SK-N-SH (cell line): ENCODE measurements around the gene CDKL2. TPM values are rescaled to one million over a fixed set of nuclear protein-coding genes. Genes with fewer than 3 reads are reported as not detected.

Experiments
- CTCF ChIA-PET: fragments of 300-600, 350-600 bp; formaldehyde crosslinking; extraction: SDS; loops from one replicate; lab custom pipeline; 2021; lab: Yijun Ruan, JAX
- POLR2A ChIA-PET: fragments of 350-600 bp; sonication (Branson Sonifier 250); formaldehyde crosslinking; extraction: SDS; loops from one replicate; lab custom pipeline; 2020; ENCODE audit warnings: antibody characterized with exemption, inconsistent platforms; lab: Yijun Ruan, JAX
- DNase-seq: peaks from one replicate; pipeline ENCODE4 v3.0.0; 2012
- H2AFZ ChIP-seq: fragments of 200-600 bp; sonication (generic); 2 replicates; pipeline ENCODE4 v1.8.1; 2016; ENCODE audit warnings: antibody characterized with exemption, mild to moderate bottlenecking, low read depth
- H3F3A ChIP-seq: fragments of 200-600 bp; sonication (generic); replicated peaks from 2 replicates; pipeline ENCODE3; 2016; ENCODE audit warnings: antibody characterized with exemption, mild to moderate bottlenecking; ENCODE audit not compliant: insufficient read depth
- H3K27ac ChIP-seq, 2 experiments: fragments of 200-500 bp in 1 of 2; fragments of 200-600 bp in 1 of 2; sonication (Bioruptor generic) in 1 of 2; sonication (generic), shearing (Covaris generic) in 1 of 2; 2 replicates each; pipeline versions ENCODE4 v1.5.1 to v1.6.1; 2014 to 2016; ENCODE audit warnings: low read depth in 2 of 2, inconsistent platforms in 1 of 2, low read length in 1 of 2, mild to moderate bottlenecking in 1 of 2, mixed read lengths in 1 of 2
- H3K27me3 ChIP-seq: fragments of 200-600 bp; sonication (generic), shearing (Covaris generic); 2 replicates; pipeline ENCODE4 v1.6.1; 2016; ENCODE audit warnings: mixed run types; ENCODE audit not compliant: insufficient read depth
- H3K36me3 ChIP-seq, 2 experiments: fragments of 200-500 bp in 1 of 2; fragments of 200-600 bp in 1 of 2; sonication (Bioruptor generic) in 1 of 2; sonication (generic) in 1 of 2; replicated peaks in 1 of 2; 2 replicates each; pipeline versions ENCODE3 to v1.5.1; 2014 to 2016; ENCODE audit warnings: low read length in 1 of 2, mild to moderate bottlenecking in 1 of 2; ENCODE audit not compliant: insufficient read depth in 2 of 2, control insufficient read depth in 1 of 2
- H3K4me1 ChIP-seq, 2 experiments: fragments of 200-500 bp in 1 of 2; fragments of 200-600 bp in 1 of 2; sonication (Bioruptor generic) in 1 of 2; sonication (generic), shearing (Covaris generic) in 1 of 2; 2 replicates each; pipeline versions ENCODE4 v1.5.1 to v1.6.1; 2014 to 2016; ENCODE audit warnings: low read depth in 1 of 2, low read length in 1 of 2, mixed run types in 1 of 2; ENCODE audit not compliant: insufficient read depth in 2 of 2, control insufficient read depth in 1 of 2
- H3K4me2 ChIP-seq: fragments of 200-600 bp; sonication (generic), shearing (Covaris generic); 2 replicates; pipeline ENCODE4 v1.6.1; 2017; ENCODE audit warnings: mixed run types
- H3K4me3 ChIP-seq, 2 experiments: fragments of 200-500 bp in 1 of 2; fragments of 200-600 bp in 1 of 2; sonication (Bioruptor generic) in 1 of 2; sonication (generic), shearing (Covaris generic) in 1 of 2; 2 replicates each; pipeline versions ENCODE4 v1.5.1 to v1.8.1; 2014 to 2016; ENCODE audit warnings: low read depth in 2 of 2, inconsistent platforms in 1 of 2, low read length in 1 of 2, mild to moderate bottlenecking in 1 of 2, mixed read lengths in 1 of 2, moderate library complexity in 1 of 2
- H3K79me2 ChIP-seq: fragments of 200-600 bp; sonication (generic); 2 replicates; pipeline ENCODE4 v1.8.1; 2017; ENCODE audit warnings: mild to moderate bottlenecking; ENCODE audit not compliant: insufficient read depth
- H3K9ac ChIP-seq: fragments of 200-600 bp; sonication (generic); 2 replicates; pipeline ENCODE4 v1.6.1; 2017; ENCODE audit warnings: mixed run types
- H3K9me2 ChIP-seq: fragments of 200-600 bp; sonication (generic); 2 replicates; pipeline ENCODE4 v1.6.1; 2017; ENCODE audit warnings: mixed run types
- H3K9me3 ChIP-seq: fragments of 200-600 bp; sonication (generic); 2 replicates; pipeline ENCODE4 v1.6.1; 2017; ENCODE audit warnings: mixed run types, mild to moderate bottlenecking, moderate library complexity
- H4K20me1 ChIP-seq: fragments of 200-600 bp; sonication (generic); 2 replicates; pipeline ENCODE4 v1.6.1; 2017; ENCODE audit warnings: mild to moderate bottlenecking, mixed run types; ENCODE audit not compliant: insufficient read depth
- CHD2 ChIP-seq: fragments of 150-350 bp; IDR thresholded peaks from 2 replicates; pipeline ENCODE4 v1.6.1; 2018; ENCODE audit warnings: low read length; ENCODE audit not compliant: partially characterized antibody
- CTCF ChIP-seq: fragments of 200-600 bp; sonication (generic); IDR thresholded peaks from 2 replicates; pipeline ENCODE4 v1.6.1; 2017; ENCODE audit warnings: antibody characterized with exemption, mild to moderate bottlenecking, moderate library complexity
- ELF1 ChIP-seq: IDR thresholded peaks from 2 replicates; pipeline ENCODE4 v1.4.0; 2012
- EP300 ChIP-seq, 2 experiments: IDR thresholded peaks; 2 replicates each; pipeline versions ENCODE4 v1.4.0 to v1.6.1; 2012; ENCODE audit warnings: borderline replicate concordance in 1 of 2, low read depth in 1 of 2, low read length in 1 of 2
- EZH2phosphoT487 ChIP-seq: fragments of 200-600 bp; sonication (generic); IDR thresholded peaks from 2 replicates; pipeline ENCODE4 v1.6.1; 2017; ENCODE audit warnings: low read depth, mixed run types, mild to moderate bottlenecking, antibody characterized with exemption, moderate library complexity, borderline replicate concordance
- FOSL2 ChIP-seq: IDR thresholded peaks from 2 replicates; pipeline ENCODE4 v1.4.0; 2012; ENCODE audit warnings: low read depth, mild to moderate bottlenecking, moderate library complexity, borderline replicate concordance
- FOXM1 ChIP-seq: IDR thresholded peaks from 2 replicates; pipeline ENCODE4 v1.4.0; 2012; ENCODE audit warnings: low read depth, mild to moderate bottlenecking
- GATA2 ChIP-seq: sonication (generic); formaldehyde crosslinking; IDR thresholded peaks from 2 replicates; pipeline ENCODE4 v1.5.0; 2020; ENCODE audit warnings: mild to moderate bottlenecking, missing genetic modification reagents
- MAX ChIP-seq: IDR thresholded peaks from 2 replicates; pipeline ENCODE4 v1.4.0; 2012; ENCODE audit warnings: low read depth
- MEF2A ChIP-seq: IDR thresholded peaks from 2 replicates; pipeline ENCODE4 v1.4.0; 2012; ENCODE audit warnings: low read depth, borderline replicate concordance
- MXI1 ChIP-seq: IDR thresholded peaks from 2 replicates; pipeline ENCODE4 v1.6.1; 2012; ENCODE audit warnings: mild to moderate bottlenecking, low read depth, low read length, improper control_type of control experiment
- NRF1 ChIP-seq: IDR thresholded peaks from 2 replicates; pipeline ENCODE4 v1.6.1; 2012; ENCODE audit warnings: low read depth, mild to moderate bottlenecking, low read length
- RCOR1 ChIP-seq: fragments of 150-350 bp; IDR thresholded peaks from 2 replicates; pipeline ENCODE4 v1.6.1; 2017; ENCODE audit warnings: antibody characterized with exemption, low read length
- RXRA ChIP-seq: IDR thresholded peaks from 2 replicates; pipeline ENCODE4 v1.4.0; 2012; ENCODE audit warnings: low read depth, mild to moderate bottlenecking, borderline replicate concordance
- SIN3A ChIP-seq: IDR thresholded peaks from 2 replicates; pipeline ENCODE4 v1.6.1; 2012; ENCODE audit warnings: low read depth, mild to moderate bottlenecking, low read length, moderate library complexity, borderline replicate concordance
- TAF1 ChIP-seq: IDR thresholded peaks from 2 replicates; pipeline ENCODE4 v1.6.1; 2012; ENCODE audit warnings: low read depth, mild to moderate bottlenecking, low read length, moderate library complexity, borderline replicate concordance
- TCF12 ChIP-seq: IDR thresholded peaks from 2 replicates; pipeline ENCODE4 v1.4.0; 2012
- USF1 ChIP-seq: IDR thresholded peaks from 2 replicates; pipeline ENCODE4 v1.4.0; 2012; ENCODE audit warnings: low read depth, borderline replicate concordance
- ZBTB33 ChIP-seq: IDR thresholded peaks from 2 replicates; pipeline ENCODE4 v1.4.0; 2012; ENCODE audit warnings: low read depth, borderline replicate concordance
- WGBS: methylation state at CpG from one replicate; pipeline ENCODE4 v1.1.6; 2017; ENCODE audit warnings: low lambda C conversion rate; 5-methylcytosine and 5-hydroxymethylcytosine counted together
- polyA plus RNA-seq, 3 experiments: library from polyadenylated mRNA; depleted of rRNA; stranded (reverse); fragments of >200 nt; gene quantifications; 2 replicates each; pipeline ENCODE4 v1.2.3, GENCODE V29; 2012
- TF ChIP-seq, protein P1 (sequence below): fragments of 150-350 bp; IDR thresholded peaks from 2 replicates; pipeline ENCODE4 v1.6.1; 2017; ENCODE audit warnings: antibody characterized with exemption, low read length, low read depth, borderline replicate concordance

Gene CDKL2
- polyA plus RNA-seq, 1 of the 3 experiments (the other 2 are of a cell fraction), result 0.41 TPM

DNA sequence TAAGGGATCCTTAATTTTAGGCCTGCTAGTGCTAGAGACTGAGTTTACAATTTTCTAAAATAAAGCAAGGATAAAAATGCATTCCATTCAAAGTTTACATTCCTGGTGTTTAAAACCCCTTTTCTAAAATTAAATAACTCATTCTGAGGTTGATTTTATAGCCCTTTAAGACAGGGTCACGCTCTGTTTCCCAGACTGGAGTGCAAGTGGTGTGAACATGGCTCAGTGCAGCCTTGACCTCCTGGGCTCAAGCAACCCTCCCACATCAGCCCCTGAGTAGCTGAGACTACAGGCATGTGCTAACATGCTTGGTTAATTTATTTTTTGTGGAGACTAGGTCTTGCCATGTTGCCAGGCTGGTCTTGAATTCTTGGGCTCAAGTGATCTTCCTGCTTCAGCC lies 6.8 kb upstream of the CDKL2 start:
- Histone ChIP-seq H3K36me3 (peaks cover 9 to 16% of the 10 kb centered on the region in 2 experiments), H3K9me2 (no peaks in the 10 kb centered on the region), H3K27ac (no peak overlapping the region), H3K9ac (no peak overlapping the region), H4K20me1 (no peaks in the 10 kb centered on the region), H3K4me3 (no peak overlapping the region), H3K4me2 (no peak overlapping the region), H3K79me2 (no peaks in the 10 kb centered on the region), H2AFZ (no peak overlapping the region), H3K4me1 (no peaks in the 10 kb centered on the region), H3K9me3 (no peaks in the 10 kb centered on the region)
- WGBS, result 85% methylated on average over 1 of the region's 1 CpG
- ChIA-PET CTCF (interaction anchor here (1.2 kb wide), 1 partner anchor 87 kb away, joined by 3 read pairs; the partner anchor contains the start of gene USO1), POLR2A (no interaction called here)
- TF ChIP-seq FOSL2 (no peak), MAX (no peak), NRF1 (no peak), CTCF (no peak), FOXM1 (no peak), EP300 (IDR thresholded peaks at IDR 0.05; ENCODE audit: borderline replicate concordance in 1 of 2, low read depth in 1 of 2, low read length in 1 of 2) (no peak), CHD2 (no peak), RCOR1 (no peak), EZH2phosphoT487 (no peak)
- TF ChIP-seq, all 33 proteins: peak for 0
- no peak for DNase-seq
- H3K27me3 ChIP-seq, result no peaks in the 10 kb centered on the region
- H3F3A ChIP-seq, result peaks cover 8% of the 10 kb centered on the region

DNA sequence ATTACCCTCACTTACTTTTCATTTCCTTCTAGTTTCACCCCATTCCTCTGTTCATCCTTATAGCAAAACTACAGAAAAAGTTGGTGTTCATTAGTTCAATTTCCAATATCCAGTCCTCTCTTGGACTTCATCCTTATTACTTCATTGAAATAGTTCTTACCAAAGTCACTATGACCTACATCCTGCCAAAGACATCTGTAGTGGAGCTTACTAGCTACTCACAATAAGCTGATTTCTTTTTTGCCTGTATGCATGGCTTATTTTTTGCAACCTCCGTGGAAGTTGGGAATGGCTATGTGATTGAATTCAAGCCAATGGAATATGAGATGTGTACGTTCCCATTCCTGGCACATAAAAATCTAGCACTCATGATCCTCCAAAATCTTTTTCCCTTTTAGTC lies 4.6 kb upstream of the CDKL2 start:
- no peaks in the 10 kb centered on the region for H3K79me2 ChIP-seq
- H3F3A ChIP-seq, result peaks cover 8% of the 10 kb centered on the region
- no peak for TF ChIP-seq ELF1
- TF ChIP-seq RCOR1, result no peak
- TF ChIP-seq GATA2, result no peak
- TF ChIP-seq EZH2phosphoT487, result no peak
- no peak for TF ChIP-seq TAF1
- TF ChIP-seq USF1, result no peak
- TF ChIP-seq RXRA, result no peak
- no peak for TF ChIP-seq MEF2A
- no peak for TF ChIP-seq SIN3A
- TF ChIP-seq ZBTB33, result no peak
- no peak for TF ChIP-seq TCF12
- TF ChIP-seq, protein P1, sequence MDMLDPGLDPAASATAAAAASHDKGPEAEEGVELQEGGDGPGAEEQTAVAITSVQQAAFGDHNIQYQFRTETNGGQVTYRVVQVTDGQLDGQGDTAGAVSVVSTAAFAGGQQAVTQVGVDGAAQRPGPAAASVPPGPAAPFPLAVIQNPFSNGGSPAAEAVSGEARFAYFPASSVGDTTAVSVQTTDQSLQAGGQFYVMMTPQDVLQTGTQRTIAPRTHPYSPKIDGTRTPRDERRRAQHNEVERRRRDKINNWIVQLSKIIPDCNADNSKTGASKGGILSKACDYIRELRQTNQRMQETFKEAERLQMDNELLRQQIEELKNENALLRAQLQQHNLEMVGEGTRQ, result no peak
- no peak for TF ChIP-seq MXI1
- H2AFZ ChIP-seq, result no peak overlapping the region
- peaks cover 0 to 5% of the 10 kb centered on the region in 2 experiments; a peak in 1 of 4 replicates for H3K4me1 ChIP-seq
- ChIA-PET POLR2A (no interaction called here), CTCF (no interaction called here)
- no peak overlapping the region for H3K4me3 ChIP-seq
- no peak overlapping the region for H3K27ac ChIP-seq
- no peaks in the 10 kb centered on the region for H3K9me3 ChIP-seq
- H4K20me1 ChIP-seq, result no peaks in the 10 kb centered on the region
- H3K27me3 ChIP-seq, result no peaks in the 10 kb centered on the region
- peaks cover 2 to 3% of the 10 kb centered on the region in 2 experiments for H3K36me3 ChIP-seq
- no peak for DNase-seq
- H3K4me2 ChIP-seq, result no peak overlapping the region
- 82% methylated on average over 2 of the region's 2 CpGs for WGBS
- no peaks in the 10 kb centered on the region for H3K9me2 ChIP-seq
- no peak overlapping the region for H3K9ac ChIP-seq
